Activated CD8-positive, alpha-beta memory T cell treated with anti-CD3 and anti-CD28 coated beads for 24 hours (primary cell): Measurements from ENCODE around the gene CHN2.

ENCODE experiments used
- DNase-seq: peaks from one replicate; pipeline ENCODE4 v3.0.0-alpha.2; 2020

CHN2 gene

GRCh38 chr7:29229066-29229465 lies 34.5 kb downstream of the CHN2 start:
- DNase-seq, result no peak

GRCh38 chr7:29229946-29230345 lies 35.4 kb downstream of the CHN2 start:
- no peak for DNase-seq

- DNase-seq, result no peak
Measured at GRCh38 chr7:29230871-29231345, 36.3 kb downstream of the CHN2 start.

GRCh38 chr7:29231671-29232232 lies 37.2 kb downstream of the CHN2 start:
- DNase-seq, result no peak

- no peak for DNase-seq
Measured at GRCh38 chr7:29234438-29234837, 39.9 kb downstream of the CHN2 start.

GRCh38 chr7:29236071-29236580 lies 41.6 kb downstream of the CHN2 start:
- no peak for DNase-seq

- no peak for DNase-seq
Measured at GRCh38 chr7:29236649-29237048, 42.1 kb downstream of the CHN2 start.

GRCh38 chr7:29237489-29237888 lies 42.9 kb downstream of the CHN2 start:
- no peak for DNase-seq

- no peak for DNase-seq
Measured at GRCh38 chr7:29239638-29240037, 45.1 kb downstream of the CHN2 start.

GRCh38 chr7:29242265-29242664 lies 47.7 kb downstream of the CHN2 start:
- no peak for DNase-seq

GRCh38 chr7:29243910-29244655 lies 49.5 kb downstream of the CHN2 start:
- peak; percentile 75 for DNase-seq

GRCh38 chr7:29247224-29247962 lies 52.8 kb downstream of the CHN2 start:
- no peak for DNase-seq

GRCh38 chr7:29247963-29248236 lies 53.3 kb downstream of the CHN2 start:
- no peak for DNase-seq

- no peak for DNase-seq
Measured at GRCh38 chr7:29248713-29249382, 54.3 kb downstream of the CHN2 start.

GRCh38 chr7:29249383-29249750 lies 54.8 kb downstream of the CHN2 start:
- no peak for DNase-seq

GRCh38 chr7:29249860-29250259 lies 55.3 kb downstream of the CHN2 start:
- no peak for DNase-seq

- no peak for DNase-seq
Measured at GRCh38 chr7:29253225-29253624, 58.6 kb downstream of the CHN2 start.

- DNase-seq, result no peak
Measured at GRCh38 chr7:29254591-29254990, 60.0 kb downstream of the CHN2 start.

GRCh38 chr7:29255199-29255878 lies 60.8 kb downstream of the CHN2 start:
- no peak for DNase-seq

- DNase-seq, result no peak
Measured at GRCh38 chr7:29255906-29256692, 61.5 kb downstream of the CHN2 start.

- DNase-seq, result no peak
Measured at GRCh38 chr7:29256693-29257002, 62.1 kb downstream of the CHN2 start.

GRCh38 chr7:29258951-29259350 lies 64.4 kb downstream of the CHN2 start:
- no peak for DNase-seq
